Stimulated activated CD8-positive, alpha-beta memory T cell treated with anti-CD3 and anti-CD28 coated beads, Interleukin-4, amount 100 ng/mL, for 24 hours (primary cell): ENCODE measurements around the gene APP.
"Not testable (repeated sequence)": the region's sequence is repeated elsewhere in the genome, so short reads cannot be mapped to it uniquely, and the experiment has no call there.

Experiments
- DNase-seq: peaks from one replicate; pipeline ENCODE4 v3.0.0-alpha.2; 2020; ENCODE audit warnings: low read depth

APP gene

DNA sequence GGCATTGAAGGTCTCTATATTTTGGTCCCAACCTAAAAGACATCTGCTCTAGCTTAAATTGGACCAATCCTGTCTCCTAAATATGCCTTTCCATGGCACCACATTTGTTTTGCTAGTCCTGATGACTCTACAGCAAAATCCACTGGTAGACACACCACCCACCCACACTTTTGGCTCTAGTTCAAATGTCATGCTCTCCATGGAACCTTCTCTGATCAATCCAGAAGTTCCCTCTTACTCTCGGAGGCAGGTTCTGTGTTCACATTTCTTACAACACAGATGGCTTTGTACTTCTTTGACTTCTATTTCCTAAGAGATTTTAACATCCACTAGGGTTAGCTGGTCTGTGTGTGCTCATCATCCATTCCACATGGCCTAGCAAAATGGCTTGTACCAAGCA, 151.3 kb downstream of the APP start:
- no peak for DNase-seq

DNA sequence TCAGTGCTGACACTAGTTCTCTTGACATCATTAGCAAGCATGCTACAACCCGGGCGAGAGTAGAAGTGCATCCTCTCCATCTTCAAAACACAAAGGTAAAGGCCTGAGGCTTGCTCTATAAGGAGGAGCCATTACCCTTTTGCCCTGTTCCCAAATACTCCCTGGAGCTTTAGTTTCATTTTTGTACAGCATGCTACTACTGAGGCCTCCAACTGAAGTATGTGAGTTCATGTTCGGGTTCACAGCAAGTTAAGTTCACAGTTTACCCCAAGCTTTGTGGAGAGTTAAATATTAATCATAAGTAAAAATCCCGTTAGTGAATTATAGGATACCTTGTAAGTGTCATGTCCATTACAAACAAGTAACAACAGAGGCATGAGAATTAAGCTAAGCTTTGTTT, 156.6 kb downstream of the APP start:
- no peak for DNase-seq

DNA sequence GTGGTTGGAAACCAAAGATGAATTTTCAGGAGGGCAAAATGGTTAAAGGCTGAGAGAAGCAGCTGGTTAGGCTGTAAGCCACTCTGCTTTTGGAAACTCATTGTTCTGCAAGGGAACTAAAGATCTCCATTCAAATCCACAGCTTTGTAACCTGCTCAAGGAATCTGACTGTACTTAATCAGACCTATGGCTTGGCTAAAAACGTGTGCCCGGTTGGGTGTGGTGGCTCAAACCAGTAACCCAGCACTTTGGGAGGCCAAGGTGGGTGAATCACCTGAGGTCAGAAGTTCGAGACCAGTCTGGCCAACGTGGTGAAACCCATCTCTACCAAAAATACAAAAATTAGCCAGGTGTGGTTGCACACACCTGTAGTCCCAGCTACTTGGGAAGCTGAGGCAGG, 158.1 kb downstream of the APP start:
- not testable (repeated sequence) for DNase-seq

- no peak for DNase-seq
Observed at GRCh38 chr21:26011292-26011940, 159.2 kb downstream of the APP start.

DNA sequence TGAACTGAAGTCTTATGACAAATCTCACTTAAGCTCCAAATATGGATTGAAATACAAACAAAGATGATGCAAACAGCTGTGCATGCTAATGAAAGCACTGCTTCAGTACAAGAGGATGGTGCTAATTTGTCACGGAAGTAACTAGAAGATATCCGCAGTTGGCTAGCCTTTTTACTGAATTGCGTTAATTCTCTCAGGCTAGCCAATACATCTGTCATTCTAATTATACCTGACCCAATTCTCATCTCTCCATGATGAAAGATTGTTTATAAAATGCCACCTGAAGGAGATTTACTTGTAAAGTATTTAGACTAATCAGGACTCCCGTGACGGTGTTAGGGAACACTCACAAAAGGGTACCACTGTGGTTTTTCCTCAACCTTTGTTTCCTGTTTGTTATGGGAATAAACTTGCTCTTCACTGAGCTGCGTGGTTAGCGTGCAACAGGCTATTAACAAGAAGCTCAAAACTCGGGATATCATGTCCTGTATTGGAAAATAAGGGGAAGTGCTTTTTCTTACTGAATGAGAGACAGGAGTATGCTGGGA, 162.5 kb downstream of the APP start:
- no peak for DNase-seq

DNA sequence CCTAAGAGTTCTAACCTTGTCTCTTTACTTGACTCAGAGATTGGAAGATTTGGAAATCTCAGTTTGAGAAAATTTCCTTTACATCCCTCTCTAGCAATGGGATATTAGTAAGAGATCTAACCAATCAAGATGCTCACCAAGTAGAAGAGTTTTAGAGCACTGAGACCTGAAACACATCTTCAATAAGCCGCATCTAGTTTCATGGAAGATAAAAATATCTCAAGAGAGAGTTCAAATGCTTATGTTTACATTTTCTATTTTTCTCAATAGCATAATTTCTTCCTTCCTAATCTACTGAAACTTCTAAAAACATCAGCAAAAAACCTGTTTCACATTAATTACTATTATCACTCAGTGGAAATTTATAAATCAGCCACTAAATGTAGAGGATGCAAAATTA, 165.1 kb downstream of the APP start:
- DNase-seq = no peak

DNA sequence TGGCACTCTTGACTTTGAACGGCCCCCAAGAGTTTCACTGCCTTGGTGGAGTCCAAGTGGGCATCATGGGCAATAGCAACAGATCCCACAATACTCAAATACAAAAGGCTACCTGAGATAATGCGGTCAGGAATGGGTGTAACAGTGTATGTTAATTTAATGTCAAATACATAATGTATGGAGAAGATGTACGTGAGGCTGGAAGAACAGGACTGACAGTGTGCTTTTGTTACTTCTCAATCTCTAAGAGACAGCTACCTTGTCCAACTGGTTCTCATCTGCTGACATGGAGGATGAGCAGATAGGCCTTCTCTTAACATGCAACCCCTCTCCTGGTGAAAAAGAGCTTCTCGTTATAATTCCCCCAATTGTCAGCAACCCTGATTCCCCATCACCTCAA, 167.2 kb downstream of the APP start:
- no peak for DNase-seq

DNA sequence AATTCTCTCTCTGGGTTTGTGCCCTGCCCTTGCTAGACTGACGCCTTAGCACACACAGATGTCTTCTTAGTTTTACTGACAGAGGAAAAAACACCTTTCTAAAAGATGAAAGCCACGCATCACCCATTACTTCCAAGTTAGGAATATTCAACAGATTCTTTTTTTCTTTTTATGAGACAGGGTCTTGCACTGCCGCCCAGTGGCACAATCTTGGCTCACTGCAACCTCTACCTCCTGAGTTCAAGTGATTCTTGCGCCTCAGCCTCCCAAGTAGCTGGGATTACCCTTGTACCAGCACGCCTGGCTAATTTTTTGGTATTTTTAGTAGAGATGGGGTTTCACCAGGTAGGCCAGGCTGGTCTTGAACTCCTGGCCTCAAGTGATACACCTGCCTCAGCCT, 169.2 kb downstream of the APP start:
- DNase-seq = no peak

- no peak for DNase-seq
Observed at GRCh38 chr21:25999921-26000582, 170.5 kb downstream of the APP start.

- DNase-seq = no peak
Observed at GRCh38 chr21:25997788-25998611, 172.6 kb downstream of the APP start.

DNA sequence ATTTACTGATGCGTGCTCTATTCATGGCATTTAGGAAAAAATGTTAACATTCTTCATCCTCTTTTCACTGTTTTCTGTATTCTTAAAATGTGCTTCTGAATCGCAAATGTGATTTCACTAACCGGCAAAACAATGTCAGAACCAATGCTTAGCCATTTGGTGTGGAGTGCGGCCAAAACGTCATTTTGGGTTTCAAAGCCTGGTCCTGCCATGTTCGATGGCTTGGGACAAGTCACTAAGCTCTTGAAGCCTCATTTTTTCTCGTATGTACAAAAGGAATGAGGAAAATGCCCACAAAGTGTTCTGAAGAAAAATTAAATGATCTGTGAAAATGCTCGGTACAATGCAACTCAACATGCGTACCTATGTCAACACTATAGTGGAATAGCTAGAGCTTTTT, 175.3 kb downstream of the APP start:
- no peak for DNase-seq

- no peak for DNase-seq
Observed at GRCh38 chr21:25994758-25995163, 175.8 kb downstream of the APP start.

- DNase-seq = no peak
Observed at GRCh38 chr21:25988738-25989137, 181.8 kb downstream of the APP start.

DNA sequence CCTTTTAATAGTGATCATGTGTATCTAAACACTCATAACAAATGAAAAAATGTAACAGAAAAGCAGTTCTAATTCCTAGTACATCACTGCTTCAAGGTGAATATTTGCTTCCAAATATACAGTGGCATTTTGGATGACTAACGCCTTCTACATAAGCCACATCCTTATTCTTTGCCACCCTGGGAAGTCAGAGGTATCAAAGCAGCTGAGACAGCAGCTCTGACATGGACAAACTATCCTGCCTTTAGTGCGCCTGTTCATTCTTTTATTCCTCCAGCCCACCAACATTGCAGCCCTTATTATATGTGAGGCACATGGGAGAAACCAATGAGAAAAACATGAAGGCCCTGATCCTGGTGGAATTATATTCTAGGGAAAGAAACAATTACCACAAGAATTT, 183.0 kb downstream of the APP start:
- no peak for DNase-seq

GRCh38 chr21:25986928-25987327, 183.6 kb downstream of the APP start:
- no peak for DNase-seq

DNA sequence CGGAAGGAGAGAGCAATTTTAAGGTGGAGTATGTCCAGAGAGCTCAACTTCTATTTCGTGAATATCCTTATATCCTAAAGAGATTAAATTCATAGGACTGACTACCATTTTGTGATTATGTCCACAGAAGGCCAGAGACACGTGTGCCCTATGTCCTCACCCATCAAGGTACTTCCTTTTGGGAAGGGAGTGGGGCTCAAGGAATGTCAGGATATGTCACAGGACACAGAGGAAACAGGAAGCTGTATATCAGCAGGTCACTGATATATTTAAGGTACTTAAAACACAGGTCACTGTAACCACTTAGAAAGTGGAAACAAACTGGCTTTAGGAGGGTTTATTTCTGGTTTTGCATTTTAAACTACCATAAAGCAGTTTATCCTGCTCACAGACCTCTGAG, 184.6 kb downstream of the APP start:
- DNase-seq = no peak

DNA sequence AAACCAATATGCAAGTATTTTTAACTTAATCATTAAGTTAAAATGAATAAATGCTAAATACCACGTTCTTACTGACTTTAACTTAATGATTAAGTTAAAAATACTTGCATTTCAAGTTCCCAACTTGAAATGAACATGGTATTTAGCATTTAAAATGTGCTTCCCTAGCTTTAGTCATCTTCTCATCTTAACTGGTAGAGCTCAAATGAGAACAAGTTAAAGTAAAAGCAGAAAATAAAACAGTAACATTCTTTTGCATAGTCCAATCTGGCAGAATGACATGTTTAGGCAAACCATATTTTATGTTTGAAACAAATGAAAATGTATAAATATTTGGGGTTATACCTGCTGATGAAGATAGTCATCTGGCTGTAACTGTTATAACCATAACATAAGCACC, 186.0 kb downstream of the APP start:
- no peak for DNase-seq

GRCh38 chr21:25983745-25984144, 186.8 kb downstream of the APP start:
- DNase-seq = no peak

DNA sequence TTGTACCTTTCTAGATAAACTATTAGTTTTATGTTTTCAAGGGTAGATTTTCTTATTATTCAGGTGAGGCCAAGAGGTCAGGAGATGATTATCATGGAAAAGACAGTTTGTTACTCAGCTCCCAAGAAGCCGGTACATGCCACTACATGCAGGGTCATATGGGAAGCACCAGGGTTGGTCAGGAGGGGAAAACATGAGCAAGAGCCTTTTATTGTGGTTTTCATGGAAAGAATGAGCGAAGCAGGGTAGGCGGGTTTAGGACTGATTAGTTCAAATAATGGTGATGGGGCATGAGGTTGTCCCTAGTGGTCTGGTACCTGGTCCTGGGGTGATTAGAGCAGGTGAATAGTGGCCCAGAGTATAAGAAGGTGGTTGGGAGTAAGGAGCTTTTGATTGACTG, 189.9 kb downstream of the APP start:
- no peak for DNase-seq

DNA sequence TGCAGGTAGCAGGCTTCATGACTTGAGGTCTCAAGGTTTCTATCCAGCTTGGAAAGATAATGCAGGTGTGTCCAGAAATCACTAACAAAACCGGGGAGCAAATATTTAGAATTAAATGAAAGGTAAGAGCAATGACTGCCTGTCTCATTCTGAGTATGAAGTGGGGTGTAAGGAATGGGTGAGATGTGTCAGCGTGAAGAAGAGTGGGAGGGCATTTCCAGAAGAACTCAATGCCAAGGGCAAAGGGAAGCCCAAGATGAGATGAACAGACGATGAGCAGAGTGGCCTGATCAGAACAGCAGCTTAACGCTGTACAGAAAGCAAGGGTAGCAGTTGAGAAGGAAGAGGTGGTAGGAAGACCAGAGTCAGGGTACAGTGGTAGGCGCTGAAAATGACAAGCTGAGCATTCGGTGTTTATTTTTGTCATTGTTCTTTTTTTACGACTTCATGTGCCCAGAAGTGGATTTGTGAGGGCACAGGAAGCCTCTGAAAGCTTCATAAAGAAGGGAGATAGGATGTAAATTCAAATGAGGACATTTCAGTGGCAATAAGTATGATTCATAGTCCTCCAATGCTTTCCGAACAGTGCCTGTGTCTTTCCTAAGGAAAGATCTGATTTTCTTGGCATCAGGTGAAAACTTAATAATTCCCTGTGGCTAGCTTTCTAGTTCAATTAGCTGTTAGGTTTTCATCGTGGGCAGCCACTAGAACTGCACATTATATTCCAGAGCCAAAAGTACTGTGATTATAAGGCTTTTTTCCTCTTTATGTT, 190.5 kb downstream of the APP start:
- DNase-seq = no peak

DNA sequence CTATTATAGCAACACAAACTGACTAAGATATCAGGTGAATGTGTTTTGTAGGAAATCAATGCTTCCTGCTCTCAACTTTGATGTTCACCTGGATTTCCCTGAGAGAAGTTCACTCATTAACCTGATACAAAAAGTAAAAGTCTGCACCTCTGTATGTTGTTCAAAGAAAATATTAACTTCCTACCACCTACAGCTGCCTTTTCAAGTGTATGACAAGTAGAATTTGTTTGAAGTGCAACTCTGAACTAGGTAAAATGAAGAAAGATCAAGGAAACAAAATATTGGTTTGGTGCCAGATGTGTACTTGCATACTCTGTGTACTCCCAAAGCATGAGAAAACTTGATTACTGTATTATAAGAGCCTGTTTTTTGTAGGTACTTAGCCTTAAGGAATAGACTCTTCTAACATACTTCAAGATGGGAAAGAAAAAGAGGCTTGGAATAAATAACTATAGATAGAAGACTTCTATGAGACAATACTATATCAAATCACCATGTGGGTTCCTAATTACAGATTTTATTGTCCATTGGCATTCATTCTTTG, 193.4 kb downstream of the APP start:
- no peak for DNase-seq

GRCh38 chr21:25974964-25975363, 195.6 kb downstream of the APP start:
- no peak for DNase-seq
